K562 (cell line): ENCODE measurements around the gene TRNAU1AP. TPM values are rescaled to one million over a fixed set of nuclear protein-coding genes. Genes with fewer than 3 reads are reported as not detected.

Experiments
- ATF7 ChIP-seq: fragments of 450-650 bp; IDR thresholded peaks from 2 replicates; pipeline ENCODE4 v1.7.1; 2014; ENCODE audit warnings: mild to moderate bottlenecking, moderate library complexity
- CBFB ChIP-seq: sonication (generic); formaldehyde crosslinking; IDR thresholded peaks from 2 replicates; pipeline ENCODE4 v1.4.0; 2020; ENCODE audit warnings: mild to moderate bottlenecking, missing genetic modification reagents
- DMBX1 ChIP-seq: fragments of 250-450 bp; sonication (Bioruptor Pico); IDR thresholded peaks from 2 replicates; pipeline ENCODE4 v1.8.0; 2022; ENCODE audit warnings: inconsistent platforms, mild to moderate bottlenecking, moderate library complexity, borderline replicate concordance
- EGR1 ChIP-seq: fragments of 450-650 bp; conservative IDR thresholded peaks from 2 replicates; pipeline ENCODE4 v1.6.1; 2017; ENCODE audit warnings: mild to moderate bottlenecking
- GABPB2 ChIP-seq: fragments of 250-450 bp; sonication (Bioruptor Pico); conservative IDR thresholded peaks from 2 replicates; pipeline ENCODE4 v1.5.1; 2021; ENCODE audit warnings: mild to moderate bottlenecking
- KAT7 ChIP-seq: sonication (generic); formaldehyde crosslinking; IDR thresholded peaks from 2 replicates; pipeline ENCODE4 v1.8.0; 2022; ENCODE audit warnings: missing genetic modification reagents, mild to moderate bottlenecking, borderline replicate concordance
- L3MBTL2 ChIP-seq: fragments of 450-650 bp; IDR thresholded peaks from 2 replicates; pipeline ENCODE4 v1.6.1; 2016; ENCODE audit warnings: mild to moderate bottlenecking, moderate library complexity
- NCOA1 ChIP-seq: fragments of 450-650 bp; IDR thresholded peaks from 2 replicates; pipeline ENCODE4 v1.6.1; 2016; ENCODE audit warnings: low read depth
- RBM22 ChIP-seq: fragments of 200-400 bp; formaldehyde crosslinking; IDR thresholded peaks from 2 replicates; pipeline ENCODE4 v1.6.1; 2018; ENCODE audit warnings: low read length, low read depth; ENCODE audit not compliant: poor library complexity, severe bottlenecking
- RFX5 ChIP-seq: IDR thresholded peaks from 2 replicates; pipeline ENCODE4 v1.6.1; 2011; ENCODE audit warnings: low read depth, mild to moderate bottlenecking, improper control_type of control experiment, low read length
- SRSF9 ChIP-seq: fragments of 200-400 bp; formaldehyde crosslinking; IDR thresholded peaks from 2 replicates; pipeline ENCODE4 v1.6.1; 2017; ENCODE audit warnings: low read depth, low read length, borderline replicate concordance
- STAT5B ChIP-seq: fragments of 250-450 bp; sonication (Bioruptor Pico); IDR thresholded peaks from 2 replicates; pipeline ENCODE4 v1.8.0; 2021; ENCODE audit warnings: mild to moderate bottlenecking, inconsistent platforms
- TRIM24 ChIP-seq, 2 experiments: fragments of 450-650 bp; IDR thresholded peaks; 2 replicates each; pipeline ENCODE4 v1.6.1; 2016
- ZC3H8 ChIP-seq: fragments of 450-650 bp; IDR thresholded peaks from 2 replicates; pipeline ENCODE4 v1.6.1; 2017
- ZFP30 ChIP-seq: fragments of 250-450 bp; sonication (Bioruptor Pico); IDR thresholded peaks from 2 replicates; pipeline ENCODE4 v1.8.0; 2022; ENCODE audit warnings: moderate library complexity, mild to moderate bottlenecking, inconsistent platforms, borderline replicate concordance
- polyA plus RNA-seq, 8 experiments: library from polyadenylated mRNA; depleted of rRNA in 4 of 8; stranded (reverse) in 5 of 8; unstranded in 3 of 8; fragments of >200 nt; fragmentation: Nextera tagmentation in 2 of 8; fragmentation: Illumina TruSeq in 1 of 8; extraction: Ambion mirVana in 2 of 8; extraction: Trizol in 1 of 8; gene quantifications; 2 replicates each; pipeline versions ENCODE4 v1.2.1 to v1.2.3, GENCODE V29; 2011 to 2014; ENCODE audit warnings: inconsistent platforms in 1 of 8, missing spikeins in 1 of 8
- total RNA-seq, 7 experiments: library from RNA; depleted of rRNA in 6 of 7; stranded (reverse); fragments of >200 nt in 6 of 7; fragmentation: Illumina TruSeq in 2 of 7; extraction: Trizol in 2 of 7; gene quantifications; 2 replicates each; pipeline versions ENCODE4 v1.2.1 to v1.2.3, GENCODE V29; 2011 to 2021; ENCODE audit warnings: low replicate concordance in 1 of 7
- TF ChIP-seq, protein P1 (sequence below): fragments of 150-350 bp; conservative IDR thresholded peaks from 2 replicates; pipeline ENCODE4 v1.6.1; 2014; ENCODE audit warnings: low read length
- TF ChIP-seq, protein P2 (sequence below): sonication (generic); formaldehyde crosslinking; IDR thresholded peaks from 2 replicates; pipeline ENCODE4 v1.8.1; 2023; ENCODE audit warnings: mild to moderate bottlenecking, missing genetic modification reagents
- TF ChIP-seq, protein P3 (sequence below): fragments of 450-650 bp; formaldehyde crosslinking; IDR thresholded peaks from 2 replicates; pipeline ENCODE4 v1.4.0; 2020; ENCODE audit warnings: mild to moderate bottlenecking, mixed read lengths

Gene TRNAU1AP
- total and polyA plus RNA-seq, 9 of the 15 experiments (the other 6 are each of a cell fraction or from before 2014, with no cell fraction given), result 34.9 to 110 (median 46.3) TPM

DNA sequence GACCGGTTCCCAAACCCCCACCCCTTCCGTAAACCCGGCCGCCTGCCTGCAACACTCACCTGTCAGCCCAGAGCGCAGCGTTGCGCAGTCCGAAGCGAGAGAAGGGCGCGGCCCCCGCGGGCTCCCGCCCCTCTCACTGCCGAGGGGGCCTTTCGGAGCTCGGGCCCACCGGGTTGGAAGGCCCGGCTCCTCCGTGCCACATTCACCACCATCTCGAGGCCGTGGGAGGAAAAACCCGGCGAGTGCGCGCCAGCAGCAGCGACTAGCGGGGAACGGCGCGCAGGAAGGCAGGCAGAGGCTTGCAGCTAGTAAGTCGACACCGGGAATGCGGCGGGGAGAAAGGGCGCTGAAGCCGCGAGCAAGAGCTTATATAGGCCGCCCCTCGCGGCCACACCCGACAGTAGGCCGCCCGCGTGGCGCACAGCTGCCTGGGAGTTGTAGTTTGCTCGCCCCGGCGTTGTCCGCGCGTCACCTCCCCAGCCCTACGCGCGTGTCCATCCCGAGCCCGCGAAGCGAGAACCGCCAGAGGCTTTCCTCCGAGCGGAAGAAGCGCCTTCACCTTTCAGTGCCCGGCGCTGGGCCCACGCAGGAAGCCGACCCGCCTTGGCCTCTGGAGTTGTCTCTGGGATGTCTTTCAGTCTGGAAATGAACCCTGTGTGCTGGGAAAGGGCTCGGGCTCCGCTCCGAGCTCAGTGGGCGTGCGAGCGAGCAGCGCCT, 28.8 kb downstream of the TRNAU1AP start (continued):
- TF ChIP-seq ZC3H8, result no peak; the same call in 1 of the 2 replicates
- no peak for TF ChIP-seq NCOA1
- TF ChIP-seq, protein P1, sequence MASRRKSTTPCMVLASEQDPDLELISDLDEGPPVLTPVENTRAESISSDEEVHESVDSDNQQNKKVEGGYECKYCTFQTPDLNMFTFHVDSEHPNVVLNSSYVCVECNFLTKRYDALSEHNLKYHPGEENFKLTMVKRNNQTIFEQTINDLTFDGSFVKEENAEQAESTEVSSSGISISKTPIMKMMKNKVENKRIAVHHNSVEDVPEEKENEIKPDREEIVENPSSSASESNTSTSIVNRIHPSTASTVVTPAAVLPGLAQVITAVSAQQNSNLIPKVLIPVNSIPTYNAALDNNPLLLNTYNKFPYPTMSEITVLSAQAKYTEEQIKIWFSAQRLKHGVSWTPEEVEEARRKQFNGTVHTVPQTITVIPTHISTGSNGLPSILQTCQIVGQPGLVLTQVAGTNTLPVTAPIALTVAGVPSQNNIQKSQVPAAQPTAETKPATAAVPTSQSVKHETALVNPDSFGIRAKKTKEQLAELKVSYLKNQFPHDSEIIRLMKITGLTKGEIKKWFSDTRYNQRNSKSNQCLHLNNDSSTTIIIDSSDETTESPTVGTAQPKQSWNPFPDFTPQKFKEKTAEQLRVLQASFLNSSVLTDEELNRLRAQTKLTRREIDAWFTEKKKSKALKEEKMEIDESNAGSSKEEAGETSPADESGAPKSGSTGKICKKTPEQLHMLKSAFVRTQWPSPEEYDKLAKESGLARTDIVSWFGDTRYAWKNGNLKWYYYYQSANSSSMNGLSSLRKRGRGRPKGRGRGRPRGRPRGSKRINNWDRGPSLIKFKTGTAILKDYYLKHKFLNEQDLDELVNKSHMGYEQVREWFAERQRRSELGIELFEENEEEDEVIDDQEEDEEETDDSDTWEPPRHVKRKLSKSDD, result 0 out of 2 replicates have a peak, but pooled peaks have one; percentile 44
- TF ChIP-seq STAT5B (CRISPR knock-in tag), result no peak
- TF ChIP-seq RFX5, result peak; percentile 81; the same call in 1 of the 2 replicates
- peak; percentile 64 for TF ChIP-seq EGR1
- TF ChIP-seq, protein P2, sequence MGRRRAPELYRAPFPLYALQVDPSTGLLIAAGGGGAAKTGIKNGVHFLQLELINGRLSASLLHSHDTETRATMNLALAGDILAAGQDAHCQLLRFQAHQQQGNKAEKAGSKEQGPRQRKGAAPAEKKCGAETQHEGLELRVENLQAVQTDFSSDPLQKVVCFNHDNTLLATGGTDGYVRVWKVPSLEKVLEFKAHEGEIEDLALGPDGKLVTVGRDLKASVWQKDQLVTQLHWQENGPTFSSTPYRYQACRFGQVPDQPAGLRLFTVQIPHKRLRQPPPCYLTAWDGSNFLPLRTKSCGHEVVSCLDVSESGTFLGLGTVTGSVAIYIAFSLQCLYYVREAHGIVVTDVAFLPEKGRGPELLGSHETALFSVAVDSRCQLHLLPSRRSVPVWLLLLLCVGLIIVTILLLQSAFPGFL (CRISPR knock-in tag), result peak; percentile 76
- peak; percentile 100 for TF ChIP-seq KAT7 (CRISPR knock-in tag)
- TF ChIP-seq TRIM24 (IDR thresholded peaks at IDR 0.05), result peak in 1 of 2 experiments; percentile 61; a peak in 1 of 4 replicates
- TF ChIP-seq, protein P3, sequence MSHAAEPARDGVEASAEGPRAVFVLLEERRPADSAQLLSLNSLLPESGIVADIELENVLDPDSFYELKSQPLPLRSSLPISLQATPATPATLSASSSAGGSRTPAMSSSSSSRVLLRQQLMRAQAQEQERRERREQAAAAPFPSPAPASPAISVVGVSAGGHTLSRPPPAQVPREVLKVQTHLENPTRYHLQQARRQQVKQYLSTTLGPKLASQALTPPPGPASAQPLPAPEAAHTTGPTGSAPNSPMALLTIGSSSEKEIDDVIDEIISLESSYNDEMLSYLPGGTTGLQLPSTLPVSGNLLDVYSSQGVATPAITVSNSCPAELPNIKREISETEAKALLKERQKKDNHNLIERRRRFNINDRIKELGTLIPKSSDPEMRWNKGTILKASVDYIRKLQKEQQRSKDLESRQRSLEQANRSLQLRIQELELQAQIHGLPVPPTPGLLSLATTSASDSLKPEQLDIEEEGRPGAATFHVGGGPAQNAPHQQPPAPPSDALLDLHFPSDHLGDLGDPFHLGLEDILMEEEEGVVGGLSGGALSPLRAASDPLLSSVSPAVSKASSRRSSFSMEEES, result no peak
- no peak for TF ChIP-seq DMBX1 (CRISPR knock-in tag)
- no peak for TF ChIP-seq GABPB2 (CRISPR knock-in tag)
- peak; percentile 99 for TF ChIP-seq L3MBTL2
- TF ChIP-seq CBFB (CRISPR knock-in tag), result no peak; the same call in 1 of the 2 replicates
- TF ChIP-seq ATF7, result peak; percentile 90
- TF ChIP-seq SRSF9, result no peak
- peak; percentile 99 for TF ChIP-seq RBM22
- no peak for TF ChIP-seq ZFP30 (CRISPR knock-in tag)
